HG03469 (cell line): ENCODE data around the gene LYPD6.
A peak's percentile ranks its signal among the peaks of the same experiment; 100 is the strongest.

Experiments
- ATAC-seq: cut with Tn5 transposase; IDR thresholded peaks from one replicate; pipeline ENCODE4 v1.9.1; 2021; ENCODE audit warnings: mild to moderate bottlenecking, moderate library complexity, moderate number of reproducible peaks; ENCODE audit not compliant: unreplicated experiment

LYPD6 gene

DNA sequence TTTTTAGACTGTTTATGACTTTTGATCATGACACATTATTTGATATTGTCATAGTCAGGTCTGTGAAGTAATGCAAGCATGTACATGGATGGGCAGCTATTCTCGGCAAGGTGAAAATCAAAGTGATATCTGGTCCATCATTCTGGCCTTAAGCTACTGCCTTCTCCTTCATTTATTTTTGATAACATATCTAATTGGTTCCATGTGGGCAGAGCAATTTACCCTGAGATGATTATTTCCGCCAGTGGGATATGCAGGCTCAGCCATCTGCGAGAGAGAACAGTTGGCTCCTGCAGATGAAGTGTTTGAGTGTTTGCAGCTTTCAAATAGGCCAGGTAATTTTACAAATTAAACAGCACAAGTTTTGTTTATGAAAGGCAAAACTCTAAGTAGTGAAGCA is 116.4 kb downstream of the LYPD6 start:
- no peak for ATAC-seq

DNA sequence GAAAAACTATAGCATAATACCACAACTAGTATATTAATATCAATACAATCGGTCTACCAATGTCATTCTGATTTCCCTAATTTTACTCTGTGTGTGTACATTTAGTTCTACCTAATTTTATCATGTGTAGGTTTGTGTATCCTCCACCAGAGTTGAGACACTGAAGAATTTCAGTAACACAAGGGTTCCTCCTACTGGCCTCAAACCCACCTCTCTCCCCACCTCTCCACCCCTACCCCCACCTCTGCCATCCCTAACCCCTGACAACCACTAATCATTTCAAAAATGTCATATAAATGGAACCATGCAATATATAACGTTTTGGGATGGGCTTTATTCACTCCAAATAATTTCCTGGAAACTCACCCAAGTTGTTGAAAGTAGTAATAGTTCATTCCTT is 117.9 kb downstream of the LYPD6 start:
- no peak for ATAC-seq

DNA sequence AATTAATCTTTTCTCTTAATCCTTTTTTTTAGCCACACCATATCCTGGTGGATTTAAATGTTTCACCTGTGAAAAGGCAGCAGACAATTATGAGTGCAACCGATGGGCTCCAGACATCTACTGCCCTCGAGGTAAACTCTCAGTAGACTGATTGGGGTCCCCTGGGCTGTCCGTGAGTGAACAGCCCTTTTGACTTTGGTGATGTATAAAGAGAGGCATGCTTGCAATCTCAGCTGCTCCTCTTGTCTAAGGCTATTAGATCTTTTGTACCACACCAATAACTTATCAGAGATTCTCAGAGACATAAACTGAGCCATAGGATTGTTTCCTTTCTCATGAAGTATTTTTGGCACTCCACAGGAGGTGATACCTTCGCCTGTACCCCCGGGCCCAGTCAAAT is 118.6 kb downstream of the LYPD6 start:
- no peak for ATAC-seq

DNA sequence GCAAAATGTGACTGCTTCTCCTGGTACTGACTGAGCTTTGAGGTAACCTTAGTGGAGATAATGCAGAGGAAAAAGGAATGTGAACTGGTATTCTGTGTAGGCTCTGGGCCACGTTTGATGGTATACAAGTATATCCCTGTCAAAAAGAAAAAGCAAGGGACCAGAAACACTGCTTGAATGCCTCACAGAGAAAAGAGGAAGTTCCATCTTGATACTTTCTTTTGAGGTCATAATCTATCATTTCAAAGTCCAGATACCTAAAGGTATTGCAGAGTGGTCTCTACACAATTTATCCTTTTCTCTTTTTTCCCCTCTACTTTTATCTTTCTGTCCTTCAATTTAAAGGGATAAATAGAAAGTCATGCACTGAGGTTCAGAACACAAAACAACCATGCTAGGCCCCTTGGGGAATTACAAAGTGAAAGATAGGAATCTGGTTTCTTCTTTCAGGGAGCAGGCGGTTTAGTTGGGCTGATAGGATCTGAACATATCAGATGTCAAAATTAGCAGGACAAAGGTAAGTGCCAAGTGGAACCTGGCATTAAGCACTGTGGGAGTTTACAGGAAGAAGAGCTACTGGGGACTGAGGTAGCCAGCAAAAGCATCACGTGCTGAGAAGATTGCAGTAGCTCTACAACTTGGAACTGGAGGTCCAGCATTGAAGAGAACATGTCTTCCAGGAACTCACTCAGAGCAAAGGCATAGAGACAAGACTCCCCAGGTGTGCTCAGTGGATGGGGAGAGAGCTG is 121.2 kb downstream of the LYPD6 start:
- ATAC-seq = peak; percentile 63

DNA sequence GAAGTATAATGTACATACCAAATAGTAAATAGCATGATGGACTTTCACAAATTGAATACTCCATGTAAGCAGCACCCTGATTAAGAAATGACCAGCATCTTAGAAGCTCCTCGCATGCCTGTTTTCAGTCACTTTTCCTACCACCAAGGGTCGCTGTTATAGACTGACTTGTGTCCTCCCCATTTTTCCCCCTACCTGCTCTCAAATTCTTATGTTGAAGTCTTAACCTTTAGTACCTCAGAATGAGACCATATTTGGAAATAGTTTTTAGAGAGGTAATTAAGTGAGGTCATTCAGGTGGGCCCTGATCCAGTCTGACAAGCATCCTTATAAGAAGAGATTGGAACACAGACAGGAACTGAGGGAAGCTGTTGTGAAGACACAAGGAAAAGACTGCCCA is 125.9 kb downstream of the LYPD6 start:
- no peak for ATAC-seq

DNA sequence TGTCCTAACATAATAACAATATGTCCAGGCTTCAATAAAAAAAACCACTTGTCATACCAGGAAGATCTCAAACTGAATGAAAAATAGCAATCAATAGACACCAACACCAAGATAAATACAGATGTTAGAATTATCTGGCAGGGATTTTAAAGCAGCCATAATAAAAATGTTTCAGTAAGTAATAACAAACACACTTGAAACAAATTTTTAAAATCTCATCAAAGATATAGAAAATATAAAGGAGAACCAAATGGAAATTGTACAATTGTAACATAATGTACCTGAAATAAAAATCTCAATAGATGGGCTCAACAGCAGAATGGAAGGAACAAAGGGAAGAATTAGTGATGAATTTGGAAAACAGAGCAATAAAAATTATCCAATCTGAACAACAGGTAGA is 128.1 kb downstream of the LYPD6 start:
- no peak for ATAC-seq

DNA sequence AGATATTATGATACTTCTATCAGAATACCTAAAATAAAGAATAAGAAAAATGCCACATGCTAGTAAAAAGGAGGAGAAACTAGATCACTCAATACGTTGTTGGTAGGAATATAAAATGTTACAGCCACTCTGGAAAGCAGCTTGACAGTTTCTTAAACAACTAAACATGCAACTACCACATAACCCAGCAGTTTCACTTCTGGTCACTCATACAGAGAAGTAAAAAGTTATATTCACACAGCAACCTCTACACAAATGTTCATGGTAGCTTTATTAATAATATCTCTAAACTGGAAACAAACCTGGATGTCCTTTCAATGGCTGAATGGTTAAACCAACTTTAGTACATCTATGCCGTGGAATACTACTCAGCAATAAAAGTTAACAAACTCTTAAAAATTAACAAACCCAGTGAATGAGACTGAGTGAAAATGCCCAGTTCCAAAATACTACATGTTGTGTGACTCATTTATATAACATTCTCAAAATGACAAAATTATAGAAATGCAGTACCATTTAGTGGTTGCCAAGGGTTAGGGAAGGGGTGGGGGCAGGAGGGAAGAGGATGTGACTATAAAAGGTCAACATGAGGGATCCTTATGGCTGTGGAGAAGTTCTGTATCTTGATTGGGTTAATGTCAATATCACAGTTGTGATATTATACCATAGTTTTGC is 133.1 kb downstream of the LYPD6 start:
- ATAC-seq = peak; percentile 90

DNA sequence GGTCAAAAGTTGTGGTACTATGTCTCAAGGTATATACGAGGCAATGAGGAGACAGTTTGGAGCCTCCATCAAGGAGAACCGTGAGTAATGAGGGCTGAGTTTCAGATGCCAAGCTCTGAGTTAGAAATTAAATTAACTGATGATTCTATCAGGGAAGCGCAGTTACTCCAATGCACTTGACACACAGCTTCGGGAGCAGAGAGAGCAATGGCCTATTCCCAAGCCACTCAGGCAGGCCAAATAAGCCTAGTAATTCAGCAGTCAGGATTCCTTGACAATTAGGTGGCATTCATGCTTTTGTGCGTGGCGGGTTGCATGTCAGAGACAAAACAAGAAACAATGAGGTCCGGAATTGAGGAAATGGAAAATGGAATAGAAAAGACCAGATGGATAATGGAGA is 134.0 kb downstream of the LYPD6 start:
- ATAC-seq = no peak

DNA sequence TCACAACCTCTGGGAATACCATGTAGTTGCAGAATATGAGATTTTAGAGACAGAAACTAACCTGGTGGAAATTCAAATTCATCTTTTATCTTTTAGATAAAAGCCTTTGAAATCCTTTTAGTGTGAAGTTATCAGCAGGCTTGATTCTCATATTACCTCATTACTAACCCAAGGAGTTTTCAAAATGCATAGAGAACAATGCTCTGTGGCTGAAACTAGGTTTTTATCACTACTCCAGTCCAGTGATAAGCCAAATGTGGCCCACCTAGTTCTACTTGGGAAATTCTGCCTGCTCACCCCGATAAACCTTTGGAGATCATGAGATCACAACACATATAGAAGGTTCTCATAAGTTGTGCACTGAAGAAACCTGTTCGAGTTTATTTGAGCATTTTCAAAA is 135.5 kb downstream of the LYPD6 start:
- ATAC-seq = no peak

DNA sequence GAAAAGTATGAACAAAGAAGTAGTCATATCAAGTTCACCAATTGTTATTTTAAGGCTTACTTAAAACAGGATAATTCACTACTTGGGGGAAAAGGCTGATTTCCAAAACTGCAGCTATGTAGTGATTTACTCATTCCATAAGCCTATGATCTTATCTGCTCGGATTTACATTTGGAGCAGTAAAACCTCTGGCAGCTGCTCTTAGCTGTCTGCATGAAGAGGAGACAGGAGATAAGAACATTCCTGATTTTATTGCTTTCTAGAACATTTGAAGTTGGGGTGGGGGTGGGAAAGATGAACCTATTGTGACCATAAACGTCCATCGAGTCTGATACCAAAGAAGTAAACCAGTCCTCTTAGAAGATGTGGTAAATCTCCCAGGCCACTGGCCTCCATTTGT is 136.2 kb downstream of the LYPD6 start:
- no peak for ATAC-seq

DNA sequence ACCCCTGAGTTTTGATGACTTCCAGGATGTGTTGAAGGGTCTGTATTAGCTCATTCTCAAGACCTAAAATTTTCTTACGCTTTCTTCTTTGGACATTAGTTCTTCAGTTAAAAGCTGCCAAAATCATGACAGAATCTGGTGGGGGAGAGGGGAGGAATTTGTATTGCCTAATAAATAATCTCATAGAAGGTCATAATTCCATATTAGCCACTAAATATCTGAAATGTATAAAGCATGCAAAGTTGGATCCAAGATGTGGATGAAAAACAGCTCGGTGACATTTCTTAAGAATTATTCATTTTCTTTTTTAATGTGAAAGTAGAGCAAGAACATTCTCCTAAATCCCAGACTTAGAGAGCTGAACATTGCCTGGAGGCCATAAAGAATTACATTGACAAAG is 137.0 kb downstream of the LYPD6 start:
- ATAC-seq = no peak

DNA sequence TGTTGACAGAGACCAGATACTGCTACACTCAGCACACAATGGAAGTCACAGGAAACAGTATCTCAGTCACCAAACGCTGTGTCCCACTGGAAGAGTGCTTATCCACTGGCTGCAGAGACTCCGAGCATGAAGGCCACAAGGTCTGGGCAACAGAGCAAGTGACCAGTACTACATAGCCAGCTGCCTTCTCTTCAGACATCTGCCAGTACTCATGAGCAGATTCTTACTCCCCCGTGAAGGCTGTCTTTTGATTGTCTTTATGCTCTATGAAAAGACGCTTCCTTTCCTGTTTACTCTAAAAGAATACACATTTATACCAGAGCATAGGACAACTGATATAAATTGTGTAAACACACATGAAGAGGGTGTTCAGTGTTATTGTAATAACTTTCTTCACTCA is 138.2 kb downstream of the LYPD6 start:
- no peak for ATAC-seq

DNA sequence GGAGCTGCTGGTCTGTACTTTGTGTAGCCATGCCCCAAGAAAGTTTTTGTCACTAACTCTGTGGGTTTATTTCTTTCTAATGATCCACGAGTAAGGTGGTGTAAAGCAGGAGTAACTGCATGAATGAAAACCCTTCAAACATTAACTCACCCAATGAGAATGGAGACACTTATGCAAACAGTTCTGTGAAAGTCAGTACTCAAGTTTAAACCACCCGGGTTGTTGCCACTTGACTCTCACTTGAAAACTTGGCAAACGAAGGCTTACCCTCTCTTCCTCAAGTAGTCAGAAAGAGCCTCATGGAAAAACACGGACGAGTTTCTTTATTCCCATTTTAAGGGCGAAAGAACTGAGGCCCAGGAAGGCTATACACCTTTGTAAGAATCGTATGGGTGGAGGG is 139.7 kb downstream of the LYPD6 start:
- no peak for ATAC-seq

DNA sequence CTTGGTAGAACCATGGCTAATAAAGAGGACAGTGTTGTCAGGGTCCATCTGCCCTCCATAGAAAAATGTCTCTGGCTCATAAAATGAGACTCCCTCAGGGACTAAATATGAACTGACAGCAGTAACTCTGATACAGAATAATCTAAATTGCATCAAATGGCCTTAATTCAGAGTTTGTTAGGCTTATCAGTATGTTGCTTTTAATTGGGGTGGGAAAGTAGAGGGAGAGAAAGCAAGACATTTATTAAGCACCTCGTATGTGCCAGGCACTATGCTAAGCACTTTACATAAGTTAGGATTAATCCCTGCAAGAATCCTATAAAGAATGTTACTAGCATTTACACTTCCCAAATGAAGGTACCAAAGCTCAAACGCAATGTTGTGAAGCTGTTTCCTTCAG is 142.0 kb downstream of the LYPD6 start:
- ATAC-seq = no peak

DNA sequence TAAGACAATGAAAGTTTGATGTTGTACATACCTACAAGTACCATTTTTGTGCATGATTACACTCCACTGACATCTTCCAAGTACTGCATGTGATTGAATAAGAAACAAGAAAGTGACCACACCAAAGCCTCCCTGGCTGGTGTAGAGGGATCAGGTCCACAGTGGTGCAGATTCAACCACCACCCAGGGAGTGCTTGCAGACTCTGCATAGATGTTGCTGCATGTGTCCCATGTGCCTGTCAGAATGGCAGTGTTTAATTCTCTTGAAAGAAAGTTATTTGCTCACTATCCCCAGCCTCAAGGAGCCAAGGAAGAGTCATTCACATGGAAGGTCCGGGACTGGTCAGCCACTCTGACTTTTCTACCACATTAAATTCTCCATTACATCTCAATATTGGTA is 142.7 kb downstream of the LYPD6 start:
- ATAC-seq = no peak

DNA sequence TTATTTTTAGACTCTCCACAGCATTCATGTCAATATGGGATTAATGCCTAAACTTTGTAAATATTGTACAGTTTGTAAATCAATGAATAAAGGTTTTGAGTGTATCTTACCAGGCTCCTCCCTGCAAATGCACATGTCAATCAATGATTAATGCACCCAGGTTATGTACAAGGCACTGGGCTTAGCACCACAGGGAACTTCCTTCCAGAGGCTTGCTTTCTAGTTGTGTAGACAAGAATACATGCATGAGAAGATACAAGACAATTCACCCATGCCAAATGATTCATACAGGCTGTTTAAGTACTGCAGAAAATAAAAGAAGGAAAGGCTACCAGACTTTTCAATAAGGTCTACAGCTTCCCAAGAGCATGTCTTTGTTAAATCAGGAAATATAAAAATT is 143.1 kb downstream of the LYPD6 start:
- no peak for ATAC-seq

DNA sequence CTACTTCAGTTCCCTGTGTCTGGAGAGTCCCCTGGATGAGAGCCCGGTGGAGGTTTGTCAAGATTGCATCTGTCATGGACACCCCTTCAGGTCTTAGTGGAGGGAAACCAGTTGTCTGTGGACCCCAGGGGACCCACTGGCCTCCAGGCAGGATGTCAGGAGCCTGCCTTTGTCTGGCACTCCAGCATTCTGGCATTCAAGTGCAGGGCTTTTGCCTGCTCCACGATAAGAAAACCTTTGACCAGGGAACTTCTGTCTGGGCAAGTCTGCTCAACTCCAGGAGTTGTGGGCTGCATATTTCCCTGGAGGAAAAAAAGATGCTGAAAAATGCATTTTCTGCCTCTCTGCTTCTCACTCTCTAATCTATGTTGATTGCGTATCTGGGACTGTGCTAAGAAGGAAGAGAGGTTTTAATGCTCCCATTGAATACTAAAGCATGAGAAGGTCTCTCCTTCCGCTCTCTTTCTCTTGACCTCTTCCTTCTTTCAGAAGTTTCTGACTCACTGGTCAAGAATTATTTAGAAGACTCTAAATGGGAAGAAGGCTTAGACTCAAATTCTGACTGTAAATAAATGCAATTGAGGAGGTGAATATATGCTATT is 152.7 kb downstream of the LYPD6 start:
- no peak for ATAC-seq

DNA sequence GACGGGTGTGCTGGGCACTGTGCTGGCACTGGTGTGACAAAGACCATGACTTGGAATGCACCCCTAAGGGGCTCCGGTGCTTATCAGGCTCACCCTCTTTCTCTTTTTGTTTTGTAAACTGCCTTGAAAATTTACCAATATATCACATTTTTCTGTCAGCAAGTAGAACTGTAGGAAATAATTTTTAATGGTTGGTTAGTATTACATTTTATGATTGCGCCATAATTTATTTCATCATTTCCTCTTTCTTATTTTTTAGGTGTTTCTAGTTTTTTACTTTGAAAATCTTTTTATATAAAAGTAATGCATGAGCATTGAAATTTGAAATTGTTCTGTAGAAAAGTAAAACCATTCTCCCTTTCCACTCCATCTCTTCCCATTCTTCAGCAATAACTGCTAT is 156.3 kb downstream of the LYPD6 start:
- no peak for ATAC-seq

DNA sequence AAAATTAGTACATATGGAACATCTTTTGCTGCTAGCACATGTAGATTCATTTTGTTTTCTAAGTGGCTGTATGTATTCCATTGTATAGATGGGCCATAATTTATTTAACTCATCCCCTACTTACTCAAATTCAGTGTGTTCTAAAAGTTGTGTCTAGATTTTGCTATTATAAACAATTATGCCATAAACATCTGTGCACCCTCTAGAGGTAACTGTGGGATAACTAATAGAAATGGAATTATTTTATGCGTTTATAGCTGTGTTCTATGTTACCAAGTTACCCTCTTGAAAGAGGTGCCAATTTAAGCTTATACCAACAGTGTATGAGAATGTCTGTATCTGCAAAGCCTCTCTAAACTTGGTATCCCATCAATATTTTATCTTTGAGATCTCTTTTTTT is 156.8 kb downstream of the LYPD6 start:
- ATAC-seq = no peak

DNA sequence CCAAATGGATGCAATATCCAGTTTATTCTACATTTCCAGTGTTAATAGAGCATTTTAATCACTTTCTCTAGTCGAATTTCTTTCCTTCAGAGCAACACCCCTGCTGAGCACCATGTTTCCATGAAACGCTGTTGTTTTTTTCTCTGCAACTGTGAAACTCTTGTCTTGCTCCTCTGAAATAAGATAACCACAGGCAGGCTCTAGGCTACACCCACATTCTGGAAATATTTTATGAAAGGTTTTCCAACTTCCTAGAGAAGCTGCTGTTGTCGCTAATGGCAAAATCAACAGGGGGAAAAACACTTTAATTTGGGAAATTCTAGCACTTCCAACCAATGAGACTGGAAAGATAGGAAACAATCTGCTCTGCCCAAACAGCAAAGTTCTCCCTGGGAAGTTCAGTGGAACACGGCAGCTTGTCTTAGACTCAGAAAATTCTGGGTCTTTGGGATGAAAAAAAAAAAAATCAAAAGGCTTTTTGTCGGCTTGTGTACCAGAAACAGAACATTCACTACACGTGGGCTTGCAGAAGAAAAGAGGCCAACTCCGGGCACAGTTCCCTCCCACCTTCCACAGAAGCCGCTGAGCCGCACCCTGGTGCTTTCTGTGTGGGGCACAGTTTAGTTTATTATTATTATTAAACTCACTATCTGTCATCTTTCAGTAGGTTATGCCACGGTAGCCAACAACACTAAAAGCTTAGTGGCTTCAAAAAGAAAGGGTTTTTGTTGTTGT is 158.5 kb downstream of the LYPD6 start:
- ATAC-seq = no peak

DNA sequence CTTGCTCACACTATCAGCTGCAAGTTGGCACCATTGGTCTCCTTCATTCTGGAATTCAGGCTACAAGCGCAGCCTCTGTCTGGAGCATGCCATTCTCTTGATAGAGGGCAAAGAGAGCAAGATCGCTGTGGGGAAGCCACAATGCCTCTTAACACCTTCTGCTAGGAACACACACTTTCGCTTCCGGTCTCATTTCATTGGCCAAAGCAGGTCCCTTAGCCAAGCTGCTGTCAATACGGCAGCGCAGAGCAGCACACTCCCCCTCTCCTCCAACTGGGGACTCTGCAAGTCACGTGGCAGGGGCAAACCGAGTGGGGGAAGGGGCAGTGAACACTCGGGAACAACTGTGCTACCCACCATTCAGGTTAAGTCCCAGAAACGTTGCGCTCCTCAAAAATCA is 159.1 kb downstream of the LYPD6 start:
- no peak for ATAC-seq

DNA sequence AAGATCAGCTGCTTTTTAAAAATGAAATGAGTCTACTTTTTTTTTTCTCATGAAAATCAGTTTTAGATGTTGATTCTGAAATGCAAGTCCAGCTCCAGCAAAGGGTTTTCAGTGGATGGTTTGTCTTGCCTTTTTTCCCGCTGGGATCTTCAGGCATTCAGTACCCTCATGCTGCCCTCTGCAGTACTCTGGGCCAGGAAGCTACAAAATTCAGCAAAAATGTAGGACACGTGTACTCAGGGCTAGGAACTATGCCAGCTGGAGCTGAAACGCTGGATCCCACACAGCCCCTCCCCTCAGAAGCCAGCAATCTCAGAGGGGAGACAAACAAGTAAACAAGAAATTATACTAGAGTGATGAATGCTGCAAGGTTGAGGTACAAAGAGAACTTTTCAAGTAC is 159.9 kb downstream of the LYPD6 start:
- no peak for ATAC-seq
